Stimulated activated naive CD4-positive, alpha-beta T cell (primary cell): ENCODE measurements around the gene ABCG4.
"Not testable (repeated sequence)": the region's sequence is repeated elsewhere in the genome, so short reads cannot be mapped to it uniquely, and the experiment has no call there.

Source experiments
- DNase-seq, 6 experiments: peaks; one replicate each; lab custom pipeline; 2025; lab: John Stamatoyannopoulos, UW

The ABCG4 gene

DNA sequence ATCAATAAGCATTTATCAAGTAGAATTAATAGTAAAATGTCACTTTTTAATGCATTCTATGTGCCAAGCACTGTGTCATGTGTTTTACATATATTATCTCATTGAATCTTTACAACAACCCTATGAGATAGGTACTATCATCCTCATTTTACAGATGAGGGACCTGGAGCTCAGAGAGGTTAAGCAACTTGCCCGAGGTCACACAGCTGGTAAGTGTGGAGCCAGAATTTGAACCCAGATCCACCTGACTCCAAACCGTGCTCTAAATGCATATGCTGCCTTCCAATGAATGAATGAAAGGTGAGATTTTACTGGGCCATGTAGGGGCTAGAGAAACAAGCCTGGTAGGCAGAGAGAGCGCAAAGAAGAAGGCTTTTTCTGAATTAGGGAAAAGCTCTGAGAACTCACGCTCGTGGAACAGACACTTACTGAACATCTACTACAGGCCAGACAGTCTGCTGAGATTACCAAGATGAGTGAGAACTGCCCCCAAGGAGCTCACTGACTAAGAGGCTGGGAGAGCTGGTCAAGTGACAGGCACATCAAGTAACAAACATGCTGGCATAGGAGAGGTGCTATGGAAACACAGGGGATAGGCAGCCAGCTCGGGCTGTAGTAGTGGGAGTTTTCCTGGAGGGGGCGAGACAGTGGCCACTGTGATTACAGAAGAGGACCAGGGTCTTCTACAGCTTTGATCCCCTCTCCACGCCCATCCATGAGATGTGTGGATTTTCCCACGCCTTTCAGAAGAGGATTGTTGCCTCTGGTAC lies 4.4 kb downstream of the ABCG4 start:
- DNase-seq, result no peak

DNA sequence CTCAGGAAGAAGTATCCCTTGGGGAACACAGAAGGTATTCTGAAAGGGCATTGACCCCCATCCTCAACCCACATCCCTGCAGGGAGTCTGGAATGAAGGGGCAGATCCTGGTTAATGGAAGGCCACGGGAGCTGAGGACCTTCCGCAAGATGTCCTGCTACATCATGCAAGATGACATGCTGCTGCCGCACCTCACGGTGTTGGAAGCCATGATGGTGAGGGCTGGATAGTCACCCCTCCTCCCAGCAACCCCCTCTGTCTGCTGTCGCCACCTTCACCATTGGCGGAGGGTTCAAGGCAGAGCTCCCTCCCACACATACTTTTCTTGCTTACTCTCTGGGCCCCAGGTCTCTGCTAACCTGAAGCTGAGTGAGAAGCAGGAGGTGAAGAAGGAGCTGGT lies 5.3 kb downstream of the ABCG4 start:
- DNase-seq, result no peak

DNA sequence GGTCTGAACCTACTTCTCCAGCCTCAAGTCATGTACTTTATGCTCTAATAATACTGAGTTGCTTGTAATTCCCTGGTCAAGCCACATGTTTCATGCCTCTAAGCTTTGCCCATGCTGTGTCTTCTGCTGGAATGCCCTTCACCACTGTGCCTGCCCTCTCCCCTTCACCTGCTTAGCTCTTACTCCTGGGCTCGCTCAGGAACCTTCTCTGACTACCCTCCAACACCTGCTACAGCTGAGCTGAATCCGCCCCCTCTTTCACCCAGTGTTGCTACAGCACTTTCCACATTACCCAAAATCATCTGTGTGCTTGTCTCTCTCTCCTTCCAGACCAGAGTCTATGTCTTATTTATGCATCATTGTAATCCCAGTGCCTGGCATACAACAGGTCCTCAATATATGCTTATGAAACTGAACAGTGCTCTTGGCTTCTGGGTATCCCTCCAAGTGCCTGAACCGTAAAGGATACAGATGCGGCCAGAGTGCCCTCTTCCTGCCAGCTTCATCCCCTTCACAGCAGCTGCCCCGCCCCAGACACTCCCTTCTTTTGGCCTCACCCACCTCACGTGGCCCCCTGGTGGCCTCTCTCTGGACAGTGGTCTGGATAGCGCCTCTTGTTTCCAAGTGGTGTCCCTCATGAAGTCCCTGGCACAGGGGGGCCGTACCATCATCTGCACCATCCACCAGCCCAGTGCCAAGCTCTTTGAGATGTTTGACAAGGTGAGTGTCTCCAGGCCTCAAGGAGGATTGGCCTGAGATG lies 7.1 kb downstream of the ABCG4 start:
- no peak for DNase-seq

DNA sequence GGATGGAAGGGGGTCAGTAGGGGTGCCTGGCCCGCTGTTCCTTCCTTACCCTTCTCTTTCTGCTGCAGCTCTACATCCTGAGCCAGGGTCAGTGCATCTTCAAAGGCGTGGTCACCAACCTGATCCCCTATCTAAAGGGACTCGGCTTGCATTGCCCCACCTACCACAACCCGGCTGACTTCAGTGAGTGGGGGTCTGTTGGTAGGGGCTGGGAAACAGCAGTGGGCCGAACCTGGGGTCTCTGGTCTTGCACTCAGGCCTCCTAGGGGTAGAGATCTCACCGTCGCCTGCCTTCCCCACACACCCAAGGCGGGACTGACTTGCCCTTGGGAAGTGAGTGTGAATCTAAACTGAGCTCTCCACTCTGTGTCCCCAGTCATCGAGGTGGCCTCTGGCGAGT lies 7.6 kb downstream of the ABCG4 start:
- DNase-seq, result no peak

DNA sequence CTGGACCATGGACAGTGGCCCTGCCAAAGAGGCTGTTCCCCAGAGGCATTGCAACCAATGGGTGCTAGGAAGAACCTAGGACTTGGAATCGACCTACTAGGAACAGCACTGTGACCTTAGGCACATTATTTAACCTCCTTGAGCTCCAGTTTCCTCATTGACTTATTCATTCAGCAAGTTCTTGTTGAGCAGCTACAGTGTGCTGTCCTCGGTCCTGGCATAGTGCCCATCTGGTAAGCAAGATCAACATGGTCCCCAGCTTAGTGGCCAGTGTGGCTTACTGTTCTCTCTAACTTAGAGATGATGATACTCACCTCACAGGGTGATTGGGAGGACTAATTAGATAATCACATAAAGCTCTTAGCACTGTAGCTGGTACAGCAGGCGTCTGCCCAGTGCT lies 8.2 kb downstream of the ABCG4 start:
- no peak for DNase-seq

DNA sequence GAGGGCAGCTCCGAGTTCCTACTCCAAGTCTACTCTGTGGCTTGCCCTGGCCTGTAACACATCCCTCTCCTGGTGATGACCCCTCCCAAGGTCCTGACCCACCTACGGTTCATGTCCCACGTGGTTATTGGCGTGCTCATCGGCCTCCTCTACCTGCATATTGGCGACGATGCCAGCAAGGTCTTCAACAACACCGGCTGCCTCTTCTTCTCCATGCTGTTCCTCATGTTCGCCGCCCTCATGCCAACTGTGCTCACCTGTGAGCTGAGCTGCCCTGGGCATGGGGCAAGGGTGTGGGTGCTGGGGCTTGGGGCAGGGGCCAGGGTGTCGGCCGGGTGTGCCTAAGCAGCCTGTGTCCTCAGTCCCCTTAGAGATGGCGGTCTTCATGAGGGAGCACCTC lies 9.6 kb downstream of the ABCG4 start:
- DNase-seq, result no peak

DNA sequence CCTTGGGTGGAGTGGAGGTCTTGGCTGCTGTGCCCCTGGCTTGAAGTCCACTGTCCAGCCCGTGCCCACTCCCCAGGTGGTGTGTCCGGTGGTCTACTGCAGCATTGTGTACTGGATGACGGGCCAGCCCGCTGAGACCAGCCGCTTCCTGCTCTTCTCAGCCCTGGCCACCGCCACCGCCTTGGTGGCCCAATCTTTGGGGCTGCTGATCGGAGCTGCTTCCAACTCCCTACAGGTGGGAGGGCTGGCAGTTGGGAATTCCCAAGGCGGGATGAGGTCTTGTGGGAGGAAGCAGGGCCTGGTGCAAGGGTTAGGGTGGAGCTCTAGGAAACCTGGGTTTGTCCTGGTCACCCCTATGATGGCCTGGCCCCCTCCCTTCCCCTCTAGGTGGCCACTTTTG lies 11.3 kb downstream of the ABCG4 start:
- no peak for DNase-seq

DNA sequence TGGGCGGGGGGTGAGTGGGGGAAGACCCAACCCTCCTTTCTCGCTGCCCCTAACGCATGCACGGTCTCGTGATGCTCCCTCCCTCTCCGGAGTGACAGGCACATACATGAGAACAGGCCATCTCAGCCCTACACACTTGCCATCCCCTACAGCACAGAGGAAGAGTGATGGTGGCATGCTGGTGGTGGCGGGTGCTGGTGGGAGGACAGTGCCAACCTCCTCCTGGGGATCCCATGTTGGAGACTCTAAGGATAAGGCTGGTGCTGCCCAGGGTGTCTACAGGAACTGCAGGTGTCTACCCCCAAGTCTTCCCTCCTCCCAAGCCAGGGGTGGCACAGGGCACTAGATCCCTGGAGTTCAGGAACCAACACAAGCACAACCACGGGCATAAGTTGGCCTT lies 13.0 kb downstream of the ABCG4 start:
- no peak for DNase-seq

DNA sequence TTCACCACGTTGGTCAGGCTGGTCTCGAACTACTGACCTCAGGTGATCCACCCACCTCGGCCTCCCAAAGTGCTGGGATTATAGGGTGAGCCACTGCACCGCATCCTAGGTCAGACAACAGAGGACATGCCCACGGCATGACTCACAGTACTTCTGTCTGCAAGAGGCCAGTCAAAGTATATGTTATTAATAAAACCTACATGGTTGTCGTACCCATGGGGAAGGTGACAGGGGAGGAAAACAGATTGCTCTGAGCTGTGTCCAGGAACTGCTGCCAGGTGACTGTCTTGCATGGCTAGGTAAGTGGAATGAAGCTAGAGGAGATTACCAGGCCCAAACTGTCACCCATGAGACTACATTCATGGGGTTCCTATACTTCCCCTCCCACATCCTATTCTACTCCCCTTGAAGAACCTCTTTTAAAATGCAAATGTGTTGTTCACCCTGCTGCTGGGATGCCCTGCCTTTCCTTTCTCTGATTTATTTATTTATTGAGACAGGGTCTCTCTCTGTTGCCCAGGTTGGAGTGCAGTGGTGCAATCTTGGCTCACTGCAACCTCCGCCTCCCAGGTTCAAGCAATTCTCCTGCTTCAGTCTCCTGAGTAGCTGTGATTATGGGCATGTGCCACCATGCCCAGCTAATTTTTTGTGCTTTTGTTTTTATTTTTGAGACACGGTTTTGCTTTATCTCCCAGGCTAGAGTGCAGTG lies 17.7 kb downstream of the ABCG4 start:
- no peak for DNase-seq

DNA sequence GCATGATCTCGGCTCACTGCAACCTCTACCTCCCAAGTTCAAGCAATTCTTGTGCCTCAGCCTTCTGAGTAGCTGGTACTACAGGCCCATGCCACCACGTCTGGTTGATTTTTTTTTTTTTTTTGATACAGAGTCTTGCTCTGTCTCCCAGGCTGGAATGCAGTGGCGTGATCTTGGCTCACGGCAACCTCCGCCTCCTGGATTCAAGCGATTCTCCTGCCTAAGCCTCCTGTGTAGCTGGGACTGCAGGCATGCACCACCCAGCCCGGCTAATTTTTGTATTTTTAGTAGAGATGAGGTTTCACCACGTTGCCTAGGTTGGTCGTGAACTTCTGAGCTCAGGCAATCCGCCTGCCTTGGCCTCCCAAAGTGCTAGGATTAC lies 18.2 kb downstream of the ABCG4 start:
- DNase-seq, result not testable (repeated sequence)

DNA sequence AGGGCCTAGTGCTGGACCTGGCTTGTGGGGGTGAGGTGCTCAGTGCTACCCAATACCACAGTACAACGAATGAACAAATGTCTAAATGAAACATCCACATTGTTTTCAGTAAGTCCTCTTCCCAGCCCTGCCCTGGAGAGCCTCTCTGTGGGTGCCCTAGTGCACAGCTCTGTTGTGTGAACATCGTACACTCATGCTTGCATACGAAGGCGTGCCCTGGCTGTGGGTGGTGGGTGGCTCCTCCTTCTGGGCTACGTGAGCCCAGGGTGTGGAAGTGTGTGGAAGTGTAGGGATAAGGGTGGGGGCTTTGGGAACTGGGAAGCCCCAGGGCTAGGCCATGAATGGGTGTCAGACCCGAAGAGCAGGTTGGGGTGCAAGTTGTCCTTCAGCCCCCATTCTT lies 19.1 kb downstream of the ABCG4 start:
- DNase-seq, result no peak

DNA sequence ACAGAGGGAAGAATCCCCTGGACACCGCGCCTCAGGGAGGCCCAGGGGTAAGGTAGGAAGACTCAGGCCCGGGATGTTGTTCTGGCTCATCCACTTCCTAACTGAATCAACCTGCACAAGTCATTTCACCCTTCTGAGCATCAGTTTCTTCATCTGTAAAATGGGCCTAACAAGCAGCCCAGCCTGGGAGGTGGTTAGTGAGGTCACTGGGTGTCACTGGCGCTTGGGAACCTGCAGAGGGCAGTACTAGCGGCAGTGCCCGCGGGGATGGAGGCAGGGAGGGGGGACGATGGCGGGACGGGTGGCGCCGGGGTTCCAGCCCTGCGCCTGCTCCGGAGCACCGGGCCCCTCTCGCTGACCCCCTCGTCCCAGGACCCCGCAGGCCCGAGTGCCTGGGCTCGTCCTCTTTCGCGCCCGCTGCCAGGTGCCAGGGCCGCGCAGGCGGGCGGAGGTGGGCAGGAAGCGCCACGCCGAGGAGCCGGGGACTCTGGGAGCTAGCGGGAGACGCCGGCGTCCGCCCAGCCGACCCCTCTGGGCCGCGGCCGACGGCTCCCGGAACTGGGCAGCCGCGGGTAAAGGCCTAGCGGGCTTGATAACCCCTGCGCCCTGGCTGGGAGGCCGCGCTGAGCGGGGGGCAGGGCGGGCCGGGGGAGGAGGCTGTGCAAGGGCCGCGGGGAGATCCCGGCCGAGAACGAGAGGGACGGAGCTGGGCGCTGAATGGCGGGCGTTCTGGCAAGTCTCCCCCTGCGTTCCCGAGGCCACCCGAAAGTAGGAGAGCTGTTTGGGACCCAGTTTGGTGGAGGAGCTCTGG lies 19.8 kb downstream of the ABCG4 start, which contains the start of gene NLRX1:
Gene NLRX1 (plus strand): TSS at position 255 of the 811 bp plus-strand sequence. CDS start 2,679 bp downstream, outside the sequence.
- DNase-seq, result peak; percentile 65 to 86 (median 69)

DNA sequence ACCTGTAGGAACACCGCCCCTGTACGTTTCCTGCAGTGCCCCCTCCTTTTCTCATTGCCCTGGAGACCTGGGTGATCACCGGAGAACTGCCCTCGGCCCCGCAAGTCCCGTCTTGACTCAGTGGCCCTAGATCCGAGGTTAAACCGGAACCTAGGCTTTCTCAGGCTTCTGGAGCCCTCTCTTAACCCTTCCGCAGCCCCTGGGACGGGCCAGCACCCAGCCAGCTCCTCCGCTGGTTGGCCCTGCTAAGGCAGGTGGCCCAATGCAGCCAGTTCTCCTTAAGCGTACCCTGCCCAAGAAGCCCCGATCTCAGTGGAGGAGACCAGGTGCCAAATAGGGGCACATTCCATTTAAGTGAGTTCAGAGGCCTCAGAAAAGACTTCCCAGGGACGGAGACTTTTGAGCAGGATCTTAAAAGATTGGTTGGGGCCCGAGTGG lies 20.4 kb downstream of the ABCG4 start:
- DNase-seq, result peak in 3 of 6 experiments; percentile 23 to 55 (median 31)

DNA sequence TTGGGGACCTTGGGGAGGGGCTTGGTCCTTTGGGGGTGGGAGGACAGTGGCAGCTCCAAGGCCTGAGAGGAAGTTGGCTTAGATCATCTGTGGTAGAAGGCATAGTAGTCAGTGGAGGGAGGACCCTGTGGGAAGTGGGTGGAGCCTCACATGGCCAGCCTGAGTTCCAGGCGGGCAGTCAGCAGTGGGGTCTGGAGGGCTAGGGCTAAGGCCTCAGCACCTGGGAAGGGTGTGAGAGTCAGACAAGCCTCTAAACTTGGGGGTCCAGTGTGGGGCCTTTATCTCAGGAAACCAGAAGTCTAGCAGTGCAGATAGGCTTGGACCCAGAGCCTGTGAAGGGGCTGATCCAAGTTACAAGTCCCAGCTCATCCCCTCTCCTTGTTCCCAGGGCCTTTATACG lies 23.7 kb downstream of the ABCG4 start:
- DNase-seq, result no peak

DNA sequence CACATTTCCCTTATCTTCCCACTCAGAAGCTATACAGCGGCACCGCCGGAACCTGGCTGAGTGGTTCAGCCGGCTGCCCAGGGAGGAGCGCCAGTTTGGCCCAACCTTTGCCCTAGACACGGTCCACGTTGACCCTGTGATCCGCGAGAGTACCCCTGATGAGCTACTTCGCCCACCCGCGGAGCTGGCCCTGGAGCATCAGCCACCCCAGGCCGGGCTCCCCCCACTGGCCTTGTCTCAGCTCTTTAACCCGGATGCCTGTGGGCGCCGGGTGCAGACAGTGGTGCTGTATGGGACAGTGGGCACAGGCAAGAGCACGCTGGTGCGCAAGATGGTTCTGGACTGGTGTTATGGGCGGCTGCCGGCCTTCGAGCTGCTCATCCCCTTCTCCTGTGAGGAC lies 24.6 kb downstream of the ABCG4 start:
- DNase-seq, result no peak

DNA sequence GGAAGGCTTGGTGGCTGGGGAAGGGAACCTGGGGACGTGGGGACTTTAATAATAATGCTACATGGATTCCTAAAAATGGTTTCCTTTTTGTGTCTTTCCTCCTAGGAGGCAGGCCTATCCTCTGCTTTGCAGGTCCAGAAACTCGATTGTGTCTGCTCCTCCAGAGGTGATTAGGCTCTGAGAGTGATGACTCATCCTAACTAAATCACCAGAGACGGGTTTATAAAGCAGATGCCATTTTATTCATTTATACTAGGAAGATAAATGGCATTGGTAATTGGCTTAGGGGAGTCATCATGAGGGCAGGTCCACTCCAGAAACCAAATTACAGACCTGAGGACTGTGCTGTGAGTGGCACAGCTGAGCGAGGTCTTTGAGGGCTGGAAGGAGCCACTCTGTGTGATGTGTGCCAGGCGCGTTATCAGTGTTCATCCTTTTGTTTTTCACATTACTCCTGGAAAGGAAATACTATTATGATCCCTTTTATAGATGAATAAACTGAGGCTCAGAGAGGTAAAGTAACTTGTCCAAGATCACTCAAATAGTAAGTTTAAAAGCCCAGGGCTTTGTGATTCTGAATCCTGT lies 26.7 kb downstream of the ABCG4 start:
- DNase-seq, result no peak

DNA sequence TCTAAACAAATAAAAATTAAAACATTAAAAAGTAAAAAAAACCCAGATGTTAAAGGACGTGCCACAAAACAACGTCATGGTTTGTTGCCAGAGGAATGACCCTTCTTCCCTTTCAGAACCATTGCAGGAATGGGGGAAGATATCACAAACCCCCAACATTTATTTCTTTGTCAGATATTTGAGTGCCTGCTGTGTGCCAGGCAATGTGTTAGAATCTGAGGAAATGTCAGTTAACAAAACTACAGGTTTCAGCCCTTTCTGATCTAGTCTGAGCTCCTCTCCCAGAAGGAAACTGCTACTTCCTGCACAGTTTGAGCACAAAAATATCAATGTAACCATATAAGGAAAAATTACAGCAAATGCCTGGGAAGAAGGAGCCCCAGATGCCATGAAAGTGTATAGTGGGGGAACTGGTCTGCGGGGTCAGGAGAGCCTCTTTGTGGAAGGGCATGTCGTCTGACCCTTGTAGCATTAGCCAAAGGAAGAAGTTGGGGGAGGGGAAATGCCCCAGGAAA lies 29.4 kb downstream of the ABCG4 start:
- no peak for DNase-seq

DNA sequence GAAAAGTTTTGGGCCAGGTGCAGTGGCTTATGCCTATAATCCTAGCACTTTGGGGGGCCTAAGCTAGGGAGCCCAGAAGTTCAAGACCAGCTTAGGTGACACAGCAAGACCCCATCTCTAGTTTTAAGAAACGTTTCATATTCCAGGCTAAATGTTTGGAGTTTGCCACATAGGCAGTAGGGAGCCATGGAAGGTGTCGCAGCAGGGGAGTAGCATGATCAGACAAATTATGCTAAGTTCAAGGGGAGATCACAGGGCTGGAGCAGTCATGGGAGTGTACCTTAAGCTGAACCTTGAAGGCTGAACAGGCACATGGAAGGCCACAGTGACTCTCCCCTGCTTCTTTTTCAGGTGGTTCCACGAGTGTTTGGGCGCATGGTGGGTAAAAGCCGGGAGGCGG lies 30.5 kb downstream of the ABCG4 start:
- DNase-seq, result no peak

DNA sequence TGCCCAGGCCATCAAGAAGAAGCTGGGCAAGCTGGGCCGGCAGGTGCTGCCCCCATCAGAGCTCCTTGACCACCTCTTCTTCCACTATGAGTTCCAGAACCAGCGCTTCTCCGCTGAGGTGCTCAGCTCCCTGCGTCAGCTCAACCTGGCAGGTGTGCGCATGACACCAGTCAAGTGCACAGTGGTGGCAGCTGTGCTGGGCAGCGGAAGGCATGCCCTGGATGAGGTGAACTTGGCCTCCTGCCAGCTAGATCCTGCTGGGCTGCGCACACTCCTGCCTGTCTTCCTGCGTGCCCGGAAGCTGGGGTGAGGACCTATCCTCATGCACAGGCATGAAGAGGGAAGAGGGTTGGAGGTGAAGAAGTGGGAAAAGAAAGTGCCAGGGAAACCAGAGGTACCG lies 31.1 kb downstream of the ABCG4 start:
- DNase-seq, result no peak

DNA sequence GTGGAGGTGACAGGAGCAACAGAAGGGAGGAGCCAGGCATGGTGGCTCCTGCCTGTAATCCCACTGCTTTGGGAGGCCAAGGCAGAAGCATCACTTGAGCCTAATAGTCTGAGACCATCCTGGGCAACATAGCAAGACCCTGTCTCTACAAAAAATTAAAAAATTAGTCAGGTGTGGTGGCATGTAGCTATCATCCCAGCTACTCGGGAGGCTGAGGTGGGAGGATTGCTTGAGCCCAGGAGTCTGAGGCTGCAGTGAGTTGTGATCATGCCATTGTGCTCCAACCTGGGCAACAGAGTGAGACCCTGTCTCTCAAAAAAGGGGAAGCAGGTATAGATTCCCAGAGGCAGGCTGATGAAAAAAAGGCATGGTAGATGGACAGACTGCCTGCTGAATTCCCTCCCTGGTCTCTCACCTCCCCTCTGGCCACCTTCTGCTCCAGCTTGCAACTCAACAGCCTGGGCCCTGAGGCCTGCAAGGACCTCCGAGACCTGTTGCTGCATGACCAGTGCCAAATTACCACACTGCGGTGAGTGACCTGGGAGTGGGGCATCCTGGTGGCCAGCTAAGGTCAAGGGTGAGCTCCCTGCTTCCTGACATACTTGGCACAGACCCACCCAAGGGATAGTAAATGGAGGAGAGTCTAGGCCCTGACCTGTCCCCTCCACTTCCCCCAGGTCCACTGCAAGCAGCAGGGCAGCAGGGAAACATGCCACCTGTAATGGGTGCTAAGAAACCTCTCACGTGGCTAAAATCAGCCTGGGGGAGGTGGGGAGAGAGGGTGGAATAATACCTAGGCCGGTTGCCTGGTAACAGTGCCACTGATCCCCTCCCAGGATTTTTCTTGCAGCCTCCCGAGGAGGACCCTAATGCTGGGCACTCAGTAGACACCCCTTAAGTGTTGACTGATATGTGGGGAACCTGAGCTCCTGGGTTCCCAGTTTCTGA lies 32.2 kb downstream of the ABCG4 start:
- DNase-seq, result no peak
